ENCODE measurements around the gene HMCN2. TPM values are rescaled to one million over a fixed set of nuclear protein-coding genes. Genes with fewer than 3 reads are reported as not detected.

The HMCN2 gene
- polyA plus RNA-seq, 3 donors = 1.2 to 1.8 (median 1.6) TPM

DNA sequence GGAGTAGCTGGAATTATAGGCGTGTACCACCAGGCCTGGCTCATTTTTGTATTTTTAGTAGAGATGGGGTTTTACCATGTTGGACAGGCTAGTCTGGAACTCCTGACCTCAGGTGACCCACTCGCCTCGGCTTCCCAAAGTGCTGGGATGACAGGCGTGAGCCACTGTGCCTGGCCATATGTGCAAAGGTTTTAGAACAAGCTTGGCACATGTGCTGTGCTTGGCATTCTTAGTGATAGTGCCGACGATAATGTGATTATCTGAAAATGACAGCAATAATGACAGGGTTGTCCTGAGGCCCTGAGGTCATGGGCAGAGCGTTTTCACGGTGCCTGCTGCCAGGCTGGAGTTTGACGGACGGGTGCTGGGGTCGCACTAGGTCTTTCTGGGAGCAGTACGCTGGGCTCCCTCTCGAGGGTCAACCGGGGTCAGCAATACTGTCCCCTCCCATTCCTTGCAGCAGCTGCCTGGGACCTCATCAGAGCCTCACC is 42.6 kb downstream of the HMCN2 start:
- no peak for DNase-seq

DNA sequence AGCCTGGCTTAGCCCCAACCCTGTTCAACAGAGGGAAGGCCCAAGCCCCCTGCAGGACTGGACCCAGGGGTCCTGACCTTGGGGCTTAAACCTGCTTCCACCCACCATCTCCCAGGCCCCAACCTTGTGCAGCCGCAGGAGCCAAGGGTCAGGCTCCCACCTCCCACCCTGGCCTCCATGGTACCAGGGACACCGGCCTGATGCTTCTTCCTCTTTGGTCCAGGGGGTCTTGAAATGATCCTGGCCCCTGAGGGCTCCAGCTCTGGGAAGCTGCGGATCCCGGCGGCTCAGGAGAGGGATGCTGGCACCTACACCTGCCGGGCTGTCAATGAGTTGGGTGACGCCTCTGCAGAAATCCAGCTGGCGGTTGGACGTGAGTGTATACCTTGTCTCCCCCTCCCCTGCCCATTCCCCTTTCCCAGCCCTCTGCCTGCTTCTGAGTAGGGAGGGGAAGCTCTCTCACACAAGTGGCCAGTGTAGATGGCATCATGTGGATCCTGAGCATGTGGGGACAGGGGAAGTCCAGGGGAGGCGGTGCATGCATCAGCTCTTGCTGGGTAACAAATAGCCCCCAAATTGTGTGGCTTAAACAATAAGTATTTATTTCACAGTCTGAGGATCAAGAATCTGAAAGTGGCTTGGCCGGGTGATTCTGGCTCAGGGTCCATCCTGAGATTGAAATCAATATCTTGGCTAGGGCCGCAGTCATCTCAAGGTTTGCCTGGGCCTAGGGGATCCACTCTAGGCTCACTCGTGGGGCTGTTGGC is 44.3 kb downstream of the HMCN2 start:
- DNase-seq = no peak

DNA sequence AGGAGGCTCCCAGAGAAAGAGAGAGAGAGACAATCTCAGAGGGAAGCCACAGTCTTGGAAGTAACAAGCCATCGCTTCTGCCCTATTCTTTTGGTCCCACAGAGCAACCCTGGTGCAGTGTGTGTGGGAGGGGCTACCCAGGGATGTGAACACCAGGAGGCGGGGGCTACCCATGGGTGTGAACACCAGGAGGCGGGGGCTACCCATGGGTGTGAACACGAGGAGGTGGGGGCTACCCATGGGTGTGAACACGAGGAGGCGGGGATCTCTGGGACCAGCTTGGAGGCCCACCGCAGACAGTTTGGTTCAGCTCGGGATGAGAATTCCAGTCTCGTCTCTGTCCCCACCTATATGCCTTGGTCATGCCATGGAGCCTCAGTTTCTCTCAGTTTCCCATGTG is 44.9 kb downstream of the HMCN2 start:
- no peak for DNase-seq

DNA sequence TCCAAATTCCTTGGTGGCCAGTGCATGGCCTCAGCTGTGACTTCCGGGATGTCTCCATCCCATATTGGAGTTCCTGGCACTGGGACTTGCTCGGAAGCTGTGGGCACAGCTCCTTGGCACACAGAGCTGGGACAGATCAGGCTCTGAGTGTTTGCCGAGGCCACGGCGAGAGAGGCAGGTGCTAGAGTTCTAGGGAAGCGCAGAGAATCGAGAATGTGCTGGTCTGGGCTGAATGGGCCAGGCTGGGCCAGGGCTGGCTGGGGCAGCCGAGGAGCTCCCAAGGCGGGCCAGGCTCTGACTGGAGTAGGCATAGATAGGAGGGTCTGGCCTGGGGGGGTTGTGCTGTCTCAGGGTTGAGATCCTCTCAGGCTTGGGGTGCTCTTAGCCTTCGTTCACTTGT is 45.4 kb downstream of the HMCN2 start:
- no peak for DNase-seq

DNA sequence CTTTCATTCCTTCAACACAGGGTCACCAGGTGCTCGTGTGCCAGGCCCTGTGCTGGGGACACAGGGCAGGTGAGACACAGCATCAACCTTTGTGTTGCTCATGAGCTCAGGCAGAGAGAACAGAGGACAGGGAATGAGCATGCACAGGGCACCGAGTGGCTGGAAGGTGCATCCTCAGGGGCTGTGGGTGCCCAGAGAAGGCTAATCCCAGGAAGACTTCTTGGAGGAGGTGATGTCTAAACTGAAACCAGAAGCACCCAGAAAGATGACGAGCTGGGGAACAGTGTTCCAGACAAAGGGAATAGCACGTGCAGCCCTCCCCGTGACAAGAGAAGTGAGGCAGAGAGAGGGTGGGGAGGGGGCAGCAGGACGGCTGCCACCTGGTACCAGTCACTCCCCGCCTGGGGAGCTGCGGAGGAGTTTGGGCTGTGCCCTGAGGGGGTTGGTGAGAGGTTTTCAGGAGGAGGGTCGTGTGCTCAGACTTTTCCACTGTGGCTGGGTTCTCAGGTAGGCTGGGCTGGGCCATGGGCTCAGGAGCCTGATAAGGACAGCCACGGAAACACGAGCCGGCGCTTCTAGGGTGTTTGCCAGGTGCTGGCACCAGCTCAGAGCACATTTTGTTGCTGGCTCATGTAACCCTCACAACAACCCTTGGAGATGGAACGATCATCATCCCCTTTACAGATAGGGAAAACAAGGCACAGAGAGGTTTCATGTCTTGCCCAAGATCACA is 46.0 kb downstream of the HMCN2 start:
- DNase-seq = no peak

DNA sequence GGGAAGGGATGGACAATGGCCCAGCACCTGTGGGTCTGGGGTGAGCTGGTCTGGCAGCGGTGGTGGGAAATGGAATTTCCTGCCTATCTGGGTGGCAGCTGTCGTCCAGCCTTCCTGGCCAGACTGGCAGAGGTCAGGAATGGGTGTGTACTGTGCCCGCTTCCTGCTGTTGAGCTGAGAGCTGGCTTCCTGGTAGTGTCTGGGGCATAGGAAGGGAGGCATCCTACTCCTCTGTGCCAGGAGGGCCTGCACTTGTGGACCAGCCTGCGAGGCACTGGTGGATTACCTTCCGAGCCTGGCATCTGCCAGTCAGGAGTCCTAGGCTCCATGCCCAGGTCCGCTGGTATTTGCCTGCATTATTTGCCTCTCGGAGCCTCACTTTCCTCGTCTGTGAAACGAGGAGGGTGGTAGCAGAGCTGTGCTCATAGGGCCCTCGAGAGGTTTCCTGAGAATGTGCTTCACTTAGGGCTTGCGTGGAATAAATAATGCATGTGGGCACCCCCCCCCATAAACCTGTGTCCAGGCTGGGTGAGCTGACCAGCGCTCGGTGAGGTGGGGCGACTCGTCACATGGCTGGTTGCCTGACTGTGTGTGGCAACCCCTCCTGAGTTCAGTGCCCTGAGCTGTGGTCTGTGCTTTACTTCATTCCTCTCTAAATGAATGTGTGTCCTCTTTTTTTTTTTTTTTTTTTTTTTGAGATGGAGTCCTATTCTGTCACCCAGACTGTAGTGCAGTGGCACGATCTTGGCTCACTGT is 47.7 kb downstream of the HMCN2 start:
- no peak for DNase-seq

DNA sequence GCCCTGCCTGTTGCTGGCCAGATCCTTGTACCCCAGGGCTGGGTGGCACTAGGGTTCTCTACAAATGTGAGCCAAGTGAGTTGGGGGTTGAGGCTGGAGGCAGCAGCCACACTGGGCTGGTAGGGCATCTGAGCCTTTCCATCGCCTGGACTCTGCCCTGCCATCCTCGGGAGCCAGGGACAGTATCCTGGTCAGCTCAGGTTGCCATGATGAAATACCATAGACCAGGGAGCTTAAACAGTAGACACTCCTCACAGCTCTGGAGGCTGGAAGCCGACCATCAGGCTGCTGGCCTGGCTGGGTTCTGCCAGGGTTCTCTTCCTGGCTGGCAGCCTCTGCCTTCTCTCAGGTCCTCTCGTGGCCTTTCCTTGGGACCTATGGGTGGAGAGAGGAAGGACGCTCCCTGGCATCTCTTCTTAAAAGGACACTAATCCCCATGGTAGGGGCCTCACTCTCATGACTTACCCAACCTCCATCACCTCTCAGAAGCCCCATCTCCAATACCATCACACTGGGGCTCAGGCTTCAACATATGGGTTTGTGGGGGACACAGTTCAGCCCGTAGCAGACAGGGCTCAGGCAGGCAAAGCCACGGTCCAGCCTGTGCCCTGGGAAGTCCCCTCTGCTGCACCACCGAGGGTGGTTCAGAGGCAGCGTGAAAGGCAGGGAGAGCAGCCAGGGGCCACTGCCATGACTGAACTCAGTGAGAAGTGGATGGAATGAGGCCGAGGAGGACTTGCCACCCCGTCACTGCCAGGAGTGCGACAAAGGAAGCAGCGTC is 50.1 kb downstream of the HMCN2 start:
- DNase-seq = no peak

DNA sequence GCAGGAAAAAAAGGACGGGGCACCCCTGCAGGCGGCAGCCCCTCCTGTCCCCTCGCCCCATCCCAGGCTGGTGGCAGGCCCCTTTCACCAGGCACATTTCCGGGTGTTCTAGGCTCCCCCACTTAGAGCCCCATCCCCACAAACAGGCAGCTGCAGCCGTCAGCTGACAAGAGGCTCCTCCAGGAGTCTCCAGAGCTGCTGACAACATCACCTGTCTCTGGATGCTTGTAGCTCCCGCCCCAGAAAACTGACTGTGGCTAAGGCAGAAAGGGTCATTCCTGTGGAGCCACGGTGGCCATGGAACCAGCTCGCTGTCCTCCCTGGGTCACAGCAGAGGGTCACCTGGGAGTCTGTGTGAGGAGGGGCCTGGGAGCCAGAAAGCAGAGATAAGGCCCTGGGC is 50.9 kb downstream of the HMCN2 start:
- DNase-seq = no peak

DNA sequence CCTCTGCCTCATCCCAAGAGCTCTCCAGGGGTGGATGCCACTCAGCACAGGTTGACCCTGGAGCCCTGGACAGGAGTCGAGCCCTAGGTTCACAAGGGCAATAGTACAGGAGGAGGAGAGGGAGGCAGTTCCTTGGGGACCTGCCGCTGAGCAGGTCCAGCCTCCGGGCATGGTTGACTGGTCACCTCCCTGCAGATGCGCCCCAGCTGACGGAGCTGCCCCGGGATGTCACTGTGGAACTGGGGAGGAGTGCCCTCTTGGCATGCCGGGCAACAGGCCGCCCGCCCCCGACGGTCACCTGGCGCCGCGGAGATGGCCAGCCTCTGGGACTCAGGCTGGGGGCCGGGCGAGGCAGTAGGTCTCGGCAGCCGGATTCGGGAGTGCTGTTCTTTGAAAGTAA is 53.7 kb downstream of the HMCN2 start:
- no peak for DNase-seq

DNA sequence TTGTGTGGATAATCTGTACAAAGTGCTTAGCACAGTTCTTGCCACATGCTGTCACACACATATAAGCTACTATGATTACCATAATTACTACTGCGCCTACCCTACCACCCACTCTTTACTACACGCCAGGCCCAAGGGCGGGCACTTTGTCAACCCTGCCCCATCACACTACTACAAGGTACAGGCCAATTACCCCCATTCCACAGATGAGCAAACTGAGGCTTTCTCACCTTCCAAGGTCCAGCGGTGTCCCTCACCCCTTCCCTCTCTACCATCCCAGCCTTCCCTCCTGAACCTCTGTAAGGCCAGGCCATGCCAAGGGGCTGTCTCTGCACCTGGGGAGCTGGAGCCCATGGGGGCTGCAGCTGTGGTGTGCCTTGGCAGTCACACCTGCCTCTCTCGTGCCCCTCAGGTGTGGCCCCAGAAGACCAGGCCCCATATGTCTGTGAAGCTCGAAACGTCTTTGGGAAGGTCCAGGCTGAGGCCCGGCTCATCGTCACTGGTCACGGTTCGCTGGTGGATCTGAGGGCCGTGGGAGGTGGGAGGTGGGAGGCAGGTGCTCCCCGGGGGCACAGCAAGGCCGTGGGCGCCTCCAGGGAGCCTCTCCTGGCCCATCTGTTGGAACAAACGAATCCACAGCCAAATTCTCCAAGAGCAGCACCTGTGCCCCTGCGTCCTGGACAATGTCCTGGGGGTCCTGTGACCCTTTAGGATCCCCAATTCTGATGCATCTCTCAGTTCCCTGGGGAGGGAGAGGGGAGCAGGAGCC is 54.6 kb downstream of the HMCN2 start:
- no peak for DNase-seq

DNA sequence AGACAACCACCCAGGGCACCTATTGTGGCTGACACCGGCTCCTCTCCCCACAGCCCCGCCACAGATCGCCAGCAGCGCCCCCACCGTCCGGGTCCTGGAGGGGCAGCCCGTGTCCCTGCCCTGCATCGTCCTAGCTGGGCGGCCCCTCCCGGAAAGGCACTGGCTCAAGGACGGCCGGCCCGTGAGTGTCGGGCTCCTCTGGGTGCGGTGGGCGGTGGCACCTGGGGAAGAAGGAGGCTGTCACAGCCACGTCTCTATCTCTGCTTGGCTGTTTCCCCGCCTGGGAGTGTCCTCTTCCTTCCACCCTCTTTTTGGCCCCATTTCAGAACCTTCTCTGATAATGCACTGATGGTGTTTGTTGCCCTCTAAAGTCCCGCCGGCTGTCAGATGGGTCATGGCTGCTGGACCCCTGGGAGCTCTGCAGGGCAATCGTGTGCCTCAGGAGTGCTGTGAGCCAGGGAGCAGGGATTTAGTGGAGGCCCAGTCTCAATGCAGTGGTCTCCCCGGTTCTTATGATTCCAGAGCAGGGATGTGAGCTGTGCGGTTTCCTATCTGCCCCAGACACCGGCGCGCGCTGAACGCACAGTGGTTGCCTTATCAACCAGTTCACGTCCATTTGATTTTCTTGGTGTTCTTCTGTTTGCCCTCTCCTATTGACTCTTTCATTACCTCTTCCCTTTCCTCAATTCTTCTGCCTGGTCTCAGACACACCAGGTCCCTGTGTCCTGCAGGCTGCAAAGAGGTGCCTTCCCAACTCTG is 55.3 kb downstream of the HMCN2 start:
- DNase-seq = no peak

DNA sequence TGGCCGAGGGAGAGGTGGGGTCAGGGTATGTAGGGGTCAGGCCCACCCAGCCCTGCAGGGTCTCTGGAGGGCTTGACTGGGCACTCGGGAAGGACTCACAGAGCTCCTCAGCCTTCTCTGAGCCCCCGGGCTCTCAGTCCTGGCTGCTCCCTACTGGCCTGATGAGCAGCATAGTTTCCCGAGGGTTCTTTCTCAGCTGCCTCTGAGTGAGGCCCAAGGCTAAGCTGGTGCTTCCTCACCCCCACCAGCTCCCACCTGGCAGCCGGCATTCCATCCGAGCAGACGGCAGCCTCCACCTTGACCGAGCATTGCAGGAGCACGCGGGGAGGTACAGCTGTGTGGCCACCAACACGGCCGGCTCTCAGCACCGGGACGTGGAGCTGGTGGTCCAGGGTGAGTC is 56.0 kb downstream of the HMCN2 start:
- DNase-seq = no peak

DNA sequence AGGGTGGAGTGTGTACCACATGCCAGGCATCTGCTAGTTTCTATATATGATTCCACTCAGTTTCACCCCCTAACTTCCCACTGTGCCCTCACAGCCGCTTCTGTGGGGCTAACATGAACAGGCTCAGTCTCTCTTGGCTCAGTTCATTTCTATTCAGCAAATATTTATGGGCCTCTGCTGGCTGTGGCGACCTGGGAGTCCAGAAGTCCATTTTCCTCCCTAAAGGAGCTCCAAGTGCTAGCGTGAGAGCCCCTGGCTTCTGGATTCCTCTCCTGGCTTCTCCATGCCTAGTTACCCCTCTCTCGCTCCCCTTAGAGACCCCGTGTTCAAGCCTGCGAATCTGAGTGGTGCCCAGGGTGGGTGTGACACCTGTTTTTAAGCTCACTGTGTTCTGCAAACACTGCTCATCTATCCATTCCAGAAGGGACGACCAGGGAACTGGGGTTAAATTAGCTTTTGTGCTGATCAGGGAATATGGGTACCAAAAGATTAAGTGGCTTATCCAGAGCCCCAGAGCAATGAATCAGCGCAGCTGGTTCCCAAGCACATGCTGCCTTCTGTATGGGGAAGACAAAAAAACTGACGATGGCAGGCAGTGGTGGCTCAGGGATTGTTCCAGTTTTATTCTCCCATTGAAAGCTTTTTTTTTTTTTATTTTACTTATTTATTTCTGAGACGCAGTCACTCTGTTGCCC is 57.6 kb downstream of the HMCN2 start:
- DNase-seq = no peak

DNA sequence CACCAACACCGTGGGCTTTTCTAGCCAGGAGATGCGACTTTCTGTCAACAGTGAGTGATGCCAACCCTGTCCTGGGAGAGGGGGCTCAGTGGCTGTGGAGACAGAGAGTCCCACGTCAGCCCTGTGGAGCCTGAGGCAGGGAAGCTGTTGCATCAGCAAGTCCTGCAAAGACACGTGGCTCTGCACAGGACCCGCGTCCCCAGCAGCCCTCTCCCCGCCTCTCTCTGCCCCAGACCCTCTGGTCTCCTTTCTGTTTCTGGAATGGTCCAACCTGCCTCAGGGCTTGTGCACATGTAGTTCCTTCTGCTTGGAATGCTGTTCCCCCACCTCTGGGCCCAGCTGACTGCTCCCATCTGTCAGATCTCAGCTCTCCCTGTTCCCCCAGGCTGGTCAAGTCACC is 60.4 kb downstream of the HMCN2 start:
- no peak for DNase-seq

DNA sequence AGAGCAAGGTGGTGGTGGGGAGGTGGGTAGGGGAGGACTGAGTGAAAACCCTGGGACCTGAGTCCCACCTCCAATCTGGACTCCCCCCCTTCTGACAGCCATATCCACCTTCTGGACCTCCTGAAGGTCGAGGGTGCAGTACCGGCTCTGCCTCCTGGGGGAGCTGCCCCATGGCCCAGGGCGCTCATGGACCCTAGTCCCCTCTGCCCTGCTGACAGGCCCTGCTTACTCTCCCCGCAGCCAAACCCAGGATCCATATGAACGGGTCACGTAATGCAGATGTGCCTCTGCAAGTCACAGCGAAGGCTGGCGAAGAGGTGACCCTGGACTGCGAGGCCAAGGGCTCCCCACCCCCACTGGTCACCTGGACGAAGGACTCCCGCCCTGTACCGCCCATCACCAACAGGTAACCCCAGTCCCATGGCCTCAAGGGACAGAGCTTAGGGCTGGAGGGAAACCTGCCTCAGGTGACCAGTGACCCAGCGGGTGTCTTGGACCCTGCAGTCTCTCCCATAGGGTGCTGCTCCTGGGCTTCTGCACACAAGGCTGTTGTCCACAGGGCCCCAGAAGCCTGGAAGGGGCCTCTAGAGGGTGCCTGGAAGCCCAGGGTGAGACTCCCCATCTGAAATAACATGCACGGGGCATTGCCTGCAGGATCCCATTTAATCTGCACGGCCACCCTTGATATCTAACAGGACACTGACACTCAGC is 61.7 kb downstream of the HMCN2 start:
- DNase-seq = no peak

DNA sequence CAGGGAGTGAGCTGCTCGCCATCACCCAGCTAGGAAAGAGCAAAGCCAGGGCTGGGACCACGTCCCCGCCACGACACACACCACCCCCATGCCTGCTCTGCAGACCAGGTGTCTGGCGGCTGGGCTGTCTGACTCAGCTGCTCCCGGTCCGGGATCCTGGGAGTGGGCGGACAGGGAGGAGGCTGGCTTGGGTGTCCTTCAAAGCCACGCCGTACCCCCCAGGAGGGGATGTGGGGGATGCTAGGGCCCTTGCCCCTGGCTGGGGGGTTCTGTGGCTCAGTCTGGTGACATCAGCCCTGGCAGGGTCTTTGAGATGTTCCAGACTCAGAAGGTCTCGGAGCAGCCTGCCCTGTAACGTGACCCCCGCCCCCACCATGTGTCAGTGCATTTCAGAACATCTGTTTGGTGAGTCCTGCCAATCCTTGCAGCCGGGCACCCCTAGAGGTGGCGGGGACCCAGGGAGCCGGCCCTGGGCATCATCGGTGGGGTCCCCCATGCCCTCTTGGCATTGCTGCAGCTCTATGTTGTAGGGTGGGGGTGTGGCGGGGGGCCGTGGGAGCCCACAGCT is 62.3 kb downstream of the HMCN2 start:
- DNase-seq = no peak

DNA sequence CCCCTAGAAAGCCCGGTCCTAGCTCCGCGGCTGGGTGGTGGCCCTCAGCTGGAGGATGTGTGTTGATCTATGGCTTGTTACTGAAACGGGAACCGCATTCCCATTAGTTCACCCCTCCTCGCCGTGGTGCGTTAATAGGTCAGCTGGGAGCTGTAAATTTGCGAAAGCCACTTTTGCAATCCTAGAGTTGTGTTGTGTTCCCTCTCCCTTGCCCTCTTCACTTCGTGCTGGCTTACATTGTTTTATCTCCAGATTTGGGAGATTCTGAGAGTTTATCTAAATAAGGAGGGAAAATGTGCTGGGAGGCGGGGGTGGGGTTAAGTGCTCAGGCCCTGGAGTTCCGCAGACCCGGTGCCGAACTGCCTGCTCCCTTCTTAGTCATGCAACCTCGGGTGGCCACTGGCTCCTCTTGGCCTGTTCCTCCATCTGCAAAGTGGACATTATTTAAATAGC is 62.8 kb downstream of the HMCN2 start:
- DNase-seq = no peak

DNA sequence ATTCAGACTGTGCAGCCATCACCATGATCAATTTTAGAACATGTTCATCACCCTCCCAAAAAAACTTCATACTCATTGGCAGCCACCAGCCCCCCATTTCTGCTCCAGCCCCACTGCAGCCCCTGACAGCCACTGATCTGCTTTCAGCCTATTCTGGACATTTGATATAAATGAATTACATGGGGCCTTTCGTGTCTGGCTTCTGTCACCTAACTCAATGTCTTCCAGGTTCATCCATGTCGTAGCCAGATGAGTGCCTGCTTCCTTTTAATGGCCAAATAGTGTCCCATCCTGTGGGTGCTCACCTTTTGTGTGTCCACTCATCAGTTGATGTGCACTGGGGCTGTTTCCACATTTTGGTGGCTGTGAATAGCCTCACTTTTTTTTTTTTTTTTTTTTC is 63.5 kb downstream of the HMCN2 start:
- no peak for DNase-seq

All from renal pelvis (tissue), 4 donors.